Small intestine (tissue), 7 donors: Measurements from ENCODE around the gene TTLL8. TPM values are rescaled to one million over a fixed set of nuclear protein-coding genes. Genes with fewer than 3 reads are reported as not detected.
A peak's percentile ranks its signal among the peaks of the same experiment; 100 is the strongest.
"Not testable (repeated sequence)": the region's sequence is repeated elsewhere in the genome, so short reads cannot be mapped to it uniquely, and the experiment has no call there.

Experiments
- DNase-seq, 2 donors: peaks; one replicate each; pipeline versions ENCODE4 v3.0.0 to v3.0.0-alpha.2; 2013
- FAIRE-seq: peaks from 2 replicates; lab custom pipeline; 2012; peaks lifted over from hg19 to GRCh38; lab: Jason Lieb, UNC
- H3K27ac ChIP-seq, 3 donors: one replicate each; pipeline ENCODE4 v1.5.1; 2013; ENCODE audit warnings: low read length in 2 of 3, mild to moderate bottlenecking in 2 of 3, control low read depth in 1 of 3, inconsistent platforms in 1 of 3, low read depth in 1 of 3, moderate library complexity in 1 of 3
- H3K27me3 ChIP-seq, 3 donors: one replicate each; pipeline ENCODE4 v1.6.1; 2013; ENCODE audit warnings: low read length in 3 of 3, inconsistent platforms in 1 of 3; ENCODE audit not compliant: control insufficient read depth in 3 of 3, insufficient read depth in 3 of 3
- H3K36me3 ChIP-seq, 3 donors: one replicate each; pipeline ENCODE4 v1.6.1; 2013; ENCODE audit warnings: low read length in 3 of 3, inconsistent platforms in 1 of 3, low read depth in 1 of 3, mild to moderate bottlenecking in 1 of 3, moderate library complexity in 1 of 3; ENCODE audit not compliant: control insufficient read depth in 3 of 3, insufficient read depth in 2 of 3
- H3K4me1 ChIP-seq, 3 donors: one replicate each; pipeline ENCODE4 v1.6.1; 2013; ENCODE audit warnings: low read length in 2 of 3, inconsistent platforms in 1 of 3, low read depth in 1 of 3, mild to moderate bottlenecking in 1 of 3, moderate library complexity in 1 of 3; ENCODE audit not compliant: control insufficient read depth in 3 of 3, insufficient read depth in 2 of 3
- H3K4me3 ChIP-seq, 3 donors: one replicate each; pipeline ENCODE4 v1.5.1; 2013; ENCODE audit warnings: low read length in 3 of 3, control low read depth in 1 of 3, inconsistent platforms in 1 of 3, low read depth in 1 of 3, mild to moderate bottlenecking in 1 of 3, moderate library complexity in 1 of 3
- H3K9me3 ChIP-seq, 2 donors: one replicate each; pipeline ENCODE4 v1.6.1; 2013; ENCODE audit warnings: low read depth in 1 of 2, low read length in 1 of 2; ENCODE audit not compliant: control insufficient read depth in 2 of 2, insufficient read depth in 1 of 2
- WGBS, 3 donors: extraction: QIAGEN DNeasy Blood & Tissue Kit; methylation state at CpG; one replicate each; pipeline ENCODE4 v1.1.7; 2013; 5-methylcytosine and 5-hydroxymethylcytosine counted together
- polyA plus RNA-seq, 4 donors: library from polyadenylated mRNA; stranded (reverse) in 3 of 4; unstranded in 1 of 4; fragments of 200-250 nt in 3 of 4; fragments of 120-200 nt in 1 of 4; gene quantifications; one replicate each; pipeline versions ENCODE4 v1.2.1 to v1.2.3, GENCODE V29; 2013
- donor health status: healthy with polysubstance abuse.
- donor health status: control.
- donor health status: control.
- donor health status: Bipolar disorder and iron deficiency.
- donor health status: healthy.

The TTLL8 gene
- polyA plus RNA-seq, 4 donors, result not detected

- Histone ChIP-seq H3K9me3 (no peaks in the 10 kb centered on the region), H3K36me3 (no peaks in the 10 kb centered on the region), H3K27ac (no peak overlapping the region), H3K4me1 (no peaks in the 10 kb centered on the region), H3K27me3 (peaks cover 0 to 6% (median 0%) of the 10 kb centered on the region in 3 donors), H3K4me3 (no peak overlapping the region)
- WGBS, 3 donors, result 57 to 68% (median 64%) methylated on average over 5 of the region's 5 CpGs
- FAIRE-seq (no peak), DNase-seq (no peak)
These were observed 34.2 kb upstream of the TTLL8 start for GRCh38 chr22:50092342-50092741.

DNA sequence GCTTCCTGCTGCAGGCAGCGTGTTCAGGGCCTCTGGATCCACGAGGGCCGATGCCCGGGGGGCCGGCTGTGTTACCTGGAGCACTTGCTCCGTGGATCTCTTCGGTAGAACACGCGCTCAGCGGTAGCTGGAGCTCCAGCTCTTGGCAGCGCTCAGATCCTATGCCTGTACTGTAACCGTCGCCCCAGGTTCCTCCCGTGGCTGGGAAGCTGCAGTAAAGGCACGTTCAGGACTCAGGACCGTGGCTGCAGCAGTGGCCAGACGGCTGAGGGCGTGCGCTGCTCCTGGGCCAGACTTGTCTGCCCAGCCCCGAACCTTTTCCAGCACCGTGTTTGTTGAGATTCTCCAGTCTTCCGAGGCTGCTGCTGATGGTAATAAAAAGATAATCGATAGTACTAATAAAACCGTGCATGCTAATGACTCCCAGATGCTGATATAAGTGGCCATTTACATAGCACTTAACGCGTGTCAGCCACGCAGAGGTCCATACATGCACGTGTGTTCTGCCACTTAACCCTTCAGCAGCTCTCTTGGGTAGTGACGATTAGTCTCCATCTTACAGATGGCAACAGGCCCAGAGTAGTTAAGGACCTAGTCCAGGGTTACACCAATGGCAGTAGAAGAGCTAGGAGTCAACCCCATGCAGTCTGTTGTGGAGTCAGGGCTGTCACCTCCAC lies 33.1 kb upstream of the TTLL8 start:
- H3K4me3 ChIP-seq, result no peak overlapping the region
- H3K9me3 ChIP-seq, result no peaks in the 10 kb centered on the region
- no peaks in the 10 kb centered on the region for H3K4me1 ChIP-seq
- peaks cover 0 to 5% (median 0%) of the 10 kb centered on the region in 3 donors for H3K27me3 ChIP-seq
- H3K36me3 ChIP-seq, result no peaks in the 10 kb centered on the region
- DNase-seq (peak in 1 of 2 donors; percentile 7), FAIRE-seq (no peak)
- 54 to 78% (median 67%) methylated on average over 29 of the region's 29 CpGs for WGBS, 3 donors
- no peak overlapping the region for H3K27ac ChIP-seq

GRCh38 chr22:50090412-50090714 lies 32.3 kb upstream of the TTLL8 start:
- Histone ChIP-seq H3K36me3 (no peaks in the 10 kb centered on the region), H3K27ac (no peak overlapping the region), H3K4me1 (no peaks in the 10 kb centered on the region), H3K9me3 (no peaks in the 10 kb centered on the region), H3K27me3 (peaks cover 0 to 5% (median 0%) of the 10 kb centered on the region in 3 donors), H3K4me3 (no peak overlapping the region)
- DNase-seq (no peak), FAIRE-seq (no peak)
- 92 to 94% (median 93%) methylated on average over 20 to 22 of the region's 22 CpGs for WGBS, 3 donors

DNA sequence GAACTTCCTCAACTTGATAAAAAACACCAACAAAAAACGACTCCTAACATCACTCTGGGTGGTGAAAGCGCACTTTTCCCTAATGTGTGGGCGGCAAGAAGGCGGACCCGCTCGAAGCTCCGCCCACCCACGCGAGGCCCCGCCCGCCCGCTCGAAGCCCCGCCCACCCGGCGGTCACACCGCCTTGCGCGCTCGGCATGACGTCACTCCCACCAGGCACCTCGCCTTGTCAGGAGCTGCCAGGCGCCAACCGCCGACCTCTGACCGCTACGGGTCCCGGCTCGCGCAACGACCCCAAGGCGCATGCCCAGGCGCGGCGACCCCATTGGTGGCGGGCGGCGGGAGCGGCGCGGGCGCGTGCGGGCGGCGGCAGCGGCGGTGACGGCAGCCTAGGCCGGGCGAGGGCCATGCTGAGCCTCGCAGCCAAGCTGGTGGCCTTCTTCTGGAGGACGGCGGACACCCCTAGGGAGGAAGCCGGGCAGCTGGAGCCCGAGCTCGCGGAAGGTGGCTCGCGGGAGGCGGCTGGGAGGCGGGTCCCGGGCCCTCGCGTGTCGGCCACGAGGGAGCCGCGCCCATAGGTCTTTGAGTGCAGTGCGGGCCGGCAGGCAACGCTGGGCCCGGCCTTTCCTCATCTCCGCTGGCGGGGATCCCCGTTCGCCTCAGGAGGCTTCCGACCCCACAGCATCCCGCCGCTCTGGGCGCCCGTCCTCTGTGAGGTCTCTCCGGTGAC lies 31.7 kb upstream of the TTLL8 start, which contains the start of gene MOV10L1:
TSS of gene MOV10L1 (plus strand) at position 325 of the 730 bp plus-strand sequence. CDS start at position 408, 83 bp downstream.
- Histone ChIP-seq H3K27ac (no peak within 1 kb of the TSS), H3K36me3 (no peaks in the 10 kb centered on the region), H3K9me3 (no peaks in the 10 kb centered on the region), H3K4me3 (no peak within 1 kb of the TSS), H3K27me3 (peaks cover 0 to 5% (median 0%) of the 10 kb centered on the region in 3 donors), H3K4me1 (no peaks in the 10 kb centered on the region)
- 53 to 57% (median 55%) methylated on average over 61 to 83 of the region's 83 CpGs for WGBS, 3 donors
- FAIRE-seq (no peak), DNase-seq (no peak)

DNA sequence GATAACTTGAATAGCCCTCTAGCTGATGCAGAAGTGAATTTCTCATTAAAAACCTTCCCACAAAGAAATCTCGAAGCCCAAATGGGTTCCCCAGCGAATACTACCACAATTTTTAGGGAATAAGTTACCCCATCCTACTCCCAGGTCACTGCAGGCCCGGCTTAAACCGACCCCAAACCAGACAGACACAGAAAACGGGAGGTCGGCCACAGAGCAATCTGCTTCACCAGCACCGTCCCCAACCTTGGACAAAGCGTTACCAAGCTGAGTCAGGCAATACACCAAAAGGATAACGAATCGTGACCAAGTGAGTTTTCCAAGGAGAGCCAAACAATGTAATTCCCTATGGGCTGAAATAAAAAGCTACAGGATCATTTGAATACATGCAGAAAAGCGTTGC lies 31.1 kb upstream of the TTLL8 start:
- FAIRE-seq (no peak), DNase-seq (no peak)
- peaks cover 0 to 9% (median 0%) of the 10 kb centered on the region in 3 donors for H3K27me3 ChIP-seq
- H3K27ac ChIP-seq, result no peak overlapping the region
- 85 to 95% (median 92%) methylated on average over 11 of the region's 11 CpGs for WGBS, 3 donors
- H3K9me3 ChIP-seq, result no peaks in the 10 kb centered on the region
- no peaks in the 10 kb centered on the region for H3K36me3 ChIP-seq
- no peak overlapping the region for H3K4me3 ChIP-seq
- no peaks in the 10 kb centered on the region for H3K4me1 ChIP-seq

- 92 to 97% (median 95%) methylated on average over 10 to 12 of the region's 12 CpGs for WGBS, 3 donors
- no peaks in the 10 kb centered on the region for H3K9me3 ChIP-seq
- no peaks in the 10 kb centered on the region for H3K36me3 ChIP-seq
- H3K4me3 ChIP-seq, result no peak overlapping the region
- peaks cover 0 to 7% (median 0%) of the 10 kb centered on the region in 3 donors for H3K4me1 ChIP-seq
- H3K27me3 ChIP-seq, result peaks cover 0 to 12% (median 0%) of the 10 kb centered on the region in 3 donors
- DNase-seq (no peak), FAIRE-seq (no peak)
- no peak overlapping the region for H3K27ac ChIP-seq
These were observed 30.0 kb upstream of the TTLL8 start for GRCh38 chr22:50088096-50088495.

GRCh38 chr22:50087646-50088045 lies 29.5 kb upstream of the TTLL8 start:
- H3K27me3 ChIP-seq, result peaks cover 0 to 12% (median 0%) of the 10 kb centered on the region in 3 donors
- WGBS, 3 donors, result 89 to 93% (median 90%) methylated on average over 12 of the region's 12 CpGs
- no peaks in the 10 kb centered on the region for H3K36me3 ChIP-seq
- no peak for DNase-seq
- no peaks in the 10 kb centered on the region for H3K9me3 ChIP-seq
- FAIRE-seq, result no peak
- no peak overlapping the region for H3K4me3 ChIP-seq
- no peak overlapping the region for H3K27ac ChIP-seq
- H3K4me1 ChIP-seq, result peaks cover 0 to 12% (median 0%) of the 10 kb centered on the region in 3 donors

DNA sequence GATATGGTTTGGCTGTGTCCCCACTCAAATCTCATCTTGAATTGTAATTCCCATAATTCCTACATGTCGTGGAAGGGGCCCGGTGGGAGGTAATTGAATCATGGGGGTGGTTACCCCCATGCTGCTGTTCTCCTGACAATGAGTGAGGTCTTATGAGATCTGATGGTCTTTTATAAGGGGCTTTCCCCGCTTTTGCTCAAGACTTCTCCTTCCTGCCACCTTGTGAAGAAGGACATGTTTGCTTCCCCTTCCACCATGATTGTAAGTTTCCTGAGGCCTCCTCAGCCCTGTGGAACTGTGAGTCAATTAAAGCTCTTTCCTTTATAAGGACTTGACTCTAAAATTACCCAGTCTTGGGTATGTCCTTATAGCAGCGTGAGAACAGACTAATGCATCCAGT lies 28.9 kb upstream of the TTLL8 start:
- not testable (repeated sequence) for H3K36me3 ChIP-seq, H3K4me3 ChIP-seq, H3K27ac ChIP-seq, FAIRE-seq, DNase-seq, H3K9me3 ChIP-seq
- H3K27me3 ChIP-seq, result peaks cover 0 to 12% (median 0%) of the 10 kb centered on the region in 3 donors
- 88 to 93% (median 92%) methylated on average over 4 of the region's 4 CpGs for WGBS, 3 donors
- peaks cover 0 to 13% (median 0%) of the 10 kb centered on the region in 3 donors for H3K4me1 ChIP-seq
